Panc1 (cell line): ENCODE measurements around the gene ZNF629. TPM values are rescaled to one million over a fixed set of nuclear protein-coding genes. Genes with fewer than 3 reads are reported as not detected.

Experiments
- ATAC-seq: fragments of 200-7000 bp; cut with Tn5 transposase; 2 replicates; pipeline ENCODE4 v1.9.1; 2020; ENCODE audit warnings: mild to moderate bottlenecking, moderate library complexity
- BruUV-seq: library from RNA; stranded (reverse); fragments of 400-500 nt; replicated peaks from 2 replicates; lab custom pipeline; 2021; lab: Mats Ljungman, UMichigan
- CTCF ChIA-PET: fragments of 300-600 bp; sonication (Branson Sonifier 250); formaldehyde crosslinking; loops from one replicate; lab custom pipeline; 2022; ENCODE audit warnings: antibody characterized with exemption; lab: Charles Lee
- POLR2A ChIA-PET: fragments of 300-600 bp; sonication (Branson Sonifier 250); formaldehyde crosslinking; loops from one replicate; lab custom pipeline; 2022; ENCODE audit warnings: antibody characterized with exemption; lab: Charles Lee
- DNase-seq: peaks from one replicate; pipeline ENCODE4 v3.0.0-alpha.2; 2010; ENCODE audit warnings: low read depth, low spot score
- H3K27ac ChIP-seq: 2 replicates; pipeline ENCODE4 v1.5.1; 2011; ENCODE audit warnings: mild to moderate bottlenecking, low read length, inconsistent platforms
- H3K27me3 ChIP-seq: fragments of 200-500 bp; sonication (Bioruptor generic); 2 replicates; pipeline ENCODE4 v1.6.0; 2014; ENCODE audit warnings: low read length, inconsistent platforms; ENCODE audit not compliant: control insufficient read depth, insufficient read depth
- H3K36me3 ChIP-seq: fragments of 200-500 bp; sonication (Bioruptor generic); 2 replicates; pipeline ENCODE4 v1.5.1; 2014; ENCODE audit warnings: inconsistent platforms, mild to moderate bottlenecking, low read length, moderate library complexity; ENCODE audit not compliant: control insufficient read depth, insufficient read depth
- H3K4me1 ChIP-seq: 2 replicates; pipeline ENCODE4 v1.5.1; 2011; ENCODE audit warnings: inconsistent platforms, mild to moderate bottlenecking, low read length, moderate library complexity; ENCODE audit not compliant: control insufficient read depth, insufficient read depth
- H3K4me3 ChIP-seq, 2 experiments: 2 replicates each; pipeline ENCODE4 v1.5.1; 2011 to 2012; ENCODE audit warnings: low read depth in 2 of 2, low read length in 2 of 2, mild to moderate bottlenecking in 2 of 2, inconsistent platforms in 1 of 2, moderate library complexity in 1 of 2
- H3K9me3 ChIP-seq: fragments of 200-500 bp; sonication (Bioruptor generic); 2 replicates; pipeline ENCODE4 v1.5.1; 2014; ENCODE audit warnings: low read depth, mild to moderate bottlenecking, inconsistent platforms, low read length, moderate library complexity; ENCODE audit not compliant: control insufficient read depth, insufficient read depth
- CTCF ChIP-seq: fragments of 450-650 bp; IDR thresholded peaks from 2 replicates; pipeline ENCODE4 v1.5.1; 2017; ENCODE audit warnings: mild to moderate bottlenecking
- POLR2AphosphoS5 ChIP-seq: IDR thresholded peaks from 2 replicates; pipeline ENCODE4 v1.6.1; 2012; ENCODE audit warnings: mild to moderate bottlenecking, low read depth, low read length, moderate library complexity
- REST ChIP-seq, 2 experiments: IDR thresholded peaks; 2 replicates each; pipeline ENCODE4 v1.6.1; 2011 to 2012; ENCODE audit warnings: low read depth in 2 of 2, control low read depth in 1 of 2, low read length in 1 of 2, mild to moderate bottlenecking in 1 of 2, moderate library complexity in 1 of 2; ENCODE audit not compliant: insufficient read depth in 1 of 2
- SIN3A ChIP-seq: IDR thresholded peaks from 2 replicates; pipeline ENCODE4 v1.6.1; 2012; ENCODE audit warnings: low read depth, mild to moderate bottlenecking, low read length, moderate library complexity, borderline replicate concordance; ENCODE audit not compliant: insufficient read depth
- TCF7L2 ChIP-seq: IDR thresholded peaks from 2 replicates; pipeline ENCODE4 v1.6.1; 2011; ENCODE audit warnings: mild to moderate bottlenecking, low read depth, low read length, inconsistent platforms
- in situ Hi-C: cut with HindIII; loops from 2 replicates; pipeline ENCODE4 v1.10.0; 2016; ENCODE audit warnings: low sequenced_read_pairs, low pct_unique_long_range_greater_than_20kb
- intact Hi-C: fragments of 100-400 bp; cut with micrococcal nuclease; formaldehyde crosslinking; loops from one replicate; pipeline ENCODE4 v1.10.0; 2022; ENCODE audit not compliant: unreplicated experiment
- total RNA-seq: library from RNA; stranded (reverse); gene quantifications from one replicate; pipeline ENCODE4 v1.2.1, GENCODE V29; 2021; ENCODE audit not compliant: unreplicated experiment

ZNF629 gene
- total RNA-seq, 1 experiment from 2014 or later = 19.2 TPM

- POLR2A ChIA-PET = interaction anchor here (0.6 kb wide), 2 partner anchors 10 to 67 kb away, joined by 3 read pairs; partner anchors contain the start of gene CTF1
- Histone ChIP-seq H3K36me3 (no peaks in the 10 kb centered on the region), H3K9me3 (no peaks in the 10 kb centered on the region), H3K4me1 (no peaks in the 10 kb centered on the region), H3K27me3 (no peaks in the 10 kb centered on the region), H3K4me3 (no peak overlapping the region), H3K27ac (no peak overlapping the region)
- ATAC-seq = no peak
- no peak for DNase-seq
- intact Hi-C loops (no loop called here), in situ Hi-C loops (no loop called here)
- TF ChIP-seq REST (IDR thresholded peaks at IDR 0.05; ENCODE audit: insufficient read depth in 1 of 2, low read depth in 2 of 2, low read length in 1 of 2) = no peak
- no peak for TF ChIP-seq POLR2AphosphoS5
- TF ChIP-seq SIN3A = no peak
- TF ChIP-seq TCF7L2 = no peak
- TF ChIP-seq CTCF = no peak
- CTCF ChIA-PET = no interaction called here
- no TSS peak for BruUV-seq
These were observed 43.0 kb upstream of the ZNF629 start for GRCh38 chr16:30830072-30830417.

GRCh38 chr16:30829130-30830071 is 42.4 kb upstream of the ZNF629 start:
- DNase-seq (no peak), ATAC-seq (peak; percentile 54; the same call in 1 of the 2 replicates)
- intact Hi-C loops (no loop called here), in situ Hi-C loops (no loop called here)
- CTCF ChIA-PET = no interaction called here
- Histone ChIP-seq H3K9me3 (no peaks in the 10 kb centered on the region), H3K27ac (no peak overlapping the region), H3K4me1 (no peaks in the 10 kb centered on the region), H3K27me3 (no peaks in the 10 kb centered on the region), H3K4me3 (no peak overlapping the region), H3K36me3 (no peaks in the 10 kb centered on the region)
- no TSS peak for BruUV-seq
- TF ChIP-seq POLR2AphosphoS5 = no peak
- POLR2A ChIA-PET = interaction anchor here (0.6 kb wide), 2 partner anchors 10 to 67 kb away, joined by 3 read pairs; partner anchors contain the start of gene CTF1

- intact Hi-C loops = no loop called here
- TF ChIP-seq POLR2AphosphoS5 (no peak), SIN3A (no peak), REST (IDR thresholded peaks at IDR 0.05; ENCODE audit: insufficient read depth in 1 of 2, low read depth in 2 of 2, low read length in 1 of 2) (no peak), CTCF (no peak), TCF7L2 (no peak)
- in situ Hi-C loops = no loop called here
- H3K36me3 ChIP-seq = no peaks in the 10 kb centered on the region
- H3K4me1 ChIP-seq = no peaks in the 10 kb centered on the region
- POLR2A ChIA-PET = no interaction called here
- no peaks in the 10 kb centered on the region for H3K9me3 ChIP-seq
- H3K27me3 ChIP-seq = no peaks in the 10 kb centered on the region
- DNase-seq (no peak), ATAC-seq (no peak)
- no peak overlapping the region for H3K4me3 ChIP-seq
- no TSS peak for BruUV-seq
- no peak overlapping the region for H3K27ac ChIP-seq
- CTCF ChIA-PET = no interaction called here
These were observed 34.9 kb upstream of the ZNF629 start for GRCh38 chr16:30821891-30822290.
